Thyroid gland (tissue), 4 donors: ENCODE results near the gene ELOVL2. TPM values are rescaled to one million over a fixed set of nuclear protein-coding genes. Genes with fewer than 3 reads are reported as not detected.

Experiments
- DNase-seq, 2 donors: peaks; one replicate each; pipeline ENCODE4 v3.0.0-alpha.2; 2019
- H3K27ac ChIP-seq, 3 donors: fragments of 200-600 bp; sonication (generic); 1 replicate in 2 of 3; 2 replicates in 1 of 3; pipeline ENCODE4 v1.5.1; 2016 to 2019; ENCODE audit warnings: mild to moderate bottlenecking in 1 of 3, moderate library complexity in 1 of 3
- H3K27me3 ChIP-seq: fragments of 200-600 bp; sonication (generic); one replicate; pipeline ENCODE4 v1.5.1; 2019
- H3K36me3 ChIP-seq, 2 donors: fragments of 200-600 bp; sonication (generic); one replicate each; pipeline ENCODE4 v1.5.1; 2016 to 2019
- H3K4me1 ChIP-seq, 2 donors: fragments of 200-600 bp; sonication (generic); one replicate each; pipeline ENCODE4 v1.5.1; 2017 to 2019
- H3K4me3 ChIP-seq, 3 donors: fragments of 200-600 bp; sonication (generic); replicated peaks in 1 of 3; 1 replicate in 2 of 3; 2 replicates in 1 of 3; pipeline ENCODE4 v1.5.1; 2016; ENCODE audit warnings: mild to moderate bottlenecking in 1 of 3
- H3K9me3 ChIP-seq: fragments of 200-600 bp; sonication (generic); one replicate; pipeline ENCODE4 v1.5.1; 2017
- CTCF ChIP-seq, 6 experiments: fragments of 200-600 bp in 3 of 6; fragments of 450-650 bp in 3 of 6; sonication (generic) in 3 of 6; IDR thresholded peaks; one replicate each; pipeline ENCODE4 v1.5.1; 2016 to 2019; ENCODE audit warnings: antibody characterized with exemption in 6 of 6, mild to moderate bottlenecking in 2 of 6, inconsistent platforms in 1 of 6, moderate library complexity in 1 of 6
- POLR2A ChIP-seq, 2 donors: fragments of 450-650 bp; IDR thresholded peaks; one replicate each; pipeline ENCODE4 v1.6.1; 2017; ENCODE audit warnings: antibody characterized with exemption in 2 of 2, mild to moderate bottlenecking in 2 of 2, moderate library complexity in 1 of 2
- WGBS, 2 donors: methylation state at CpG; one replicate each; pipeline ENCODE4 v1.1.5; 2017; 5-methylcytosine and 5-hydroxymethylcytosine counted together
- intact Hi-C: fragments of 100-400 bp; cut with DNase I; formaldehyde crosslinking; loops from one replicate; pipeline ENCODE4 v1.15.1; 2023
- total RNA-seq, 4 donors: library from RNA; depleted of rRNA; stranded (reverse); fragments of >200 nt; gene quantifications; one replicate each; pipeline ENCODE4 v1.2.3, GENCODE V29; 2016

Gene ELOVL2
- total RNA-seq, 4 donors from 2014 or later: 0.27 to 1.0 (median 0.72) TPM

DNA sequence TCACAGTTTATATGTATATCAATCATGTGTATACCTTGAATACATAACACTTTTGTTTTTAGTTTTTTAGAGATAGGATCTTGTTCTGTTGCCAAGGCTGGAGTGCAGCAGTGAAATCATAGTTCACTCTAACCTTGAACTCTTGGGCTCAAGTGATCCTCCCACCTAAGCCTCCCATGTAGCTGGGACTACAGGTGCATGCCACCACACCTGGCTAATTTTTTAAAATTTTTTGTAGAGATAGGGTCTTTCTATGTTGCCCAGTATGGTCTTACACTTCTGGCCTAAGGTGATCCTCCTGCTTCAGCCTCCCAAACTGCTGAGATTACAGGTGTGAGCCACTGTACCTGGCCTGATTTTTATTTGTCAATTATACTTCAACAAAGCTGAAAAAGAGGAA lies 87.3 kb downstream of the ELOVL2 start:
- TF ChIP-seq POLR2A (IDR thresholded peaks at IDR 0.05) (no peak), CTCF (IDR thresholded peaks at IDR 0.05) (no peak)
- DNase-seq: no peak
- no peak overlapping the region for H3K4me3 ChIP-seq
- no peaks in the 10 kb centered on the region for H3K4me1 ChIP-seq
- H3K36me3 ChIP-seq: no peaks in the 10 kb centered on the region
- no peaks in the 10 kb centered on the region for H3K9me3 ChIP-seq
- no peaks in the 10 kb centered on the region for H3K27me3 ChIP-seq
- intact Hi-C loops: loop anchor here (10.0 kb wide), 1 partner anchor 618 kb away; no protein-coding TSS in a partner anchor
- H3K27ac ChIP-seq: no peak overlapping the region

DNA sequence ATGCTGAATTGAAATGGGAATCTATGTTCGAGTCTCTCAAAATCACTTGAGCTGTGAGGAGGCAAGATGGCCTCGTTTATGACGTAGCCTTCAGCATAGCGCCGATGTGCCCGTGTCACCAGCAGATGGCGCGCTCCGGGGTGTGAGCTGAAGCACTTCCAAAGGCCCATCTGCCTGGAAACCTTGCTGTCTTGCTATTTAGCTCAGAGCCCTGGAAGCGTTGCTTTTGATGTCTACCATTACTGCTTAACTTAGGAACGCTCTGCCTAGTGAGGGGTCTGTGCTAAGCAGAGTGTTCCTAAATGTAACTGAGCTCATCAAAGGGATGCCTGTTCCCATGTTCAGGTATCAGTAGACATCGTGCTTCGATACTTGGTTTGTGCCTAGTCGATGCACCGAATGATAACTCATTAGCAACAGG lies 89.5 kb downstream of the ELOVL2 start:
- intact Hi-C loops: loop anchor here (5.0 to 10.0 kb wide), 2 partner anchors 113 to 620 kb away; no protein-coding TSS in a partner anchor
- no peaks in the 10 kb centered on the region for H3K27me3 ChIP-seq
- DNase-seq: peak; percentile 64 to 81
- no peak overlapping the region for H3K4me3 ChIP-seq
- WGBS, 2 donors: 31 to 32% methylated on average over 15 of the region's 15 CpGs
- no peak overlapping the region for H3K27ac ChIP-seq
- H3K4me1 ChIP-seq: no peaks in the 10 kb centered on the region
- H3K9me3 ChIP-seq: no peaks in the 10 kb centered on the region
- TF ChIP-seq CTCF (IDR thresholded peaks at IDR 0.05) (peak in 5 of 6 experiments; percentile 36 to 85 (median 65)), POLR2A (IDR thresholded peaks at IDR 0.05) (no peak)
- no peaks in the 10 kb centered on the region for H3K36me3 ChIP-seq

DNA sequence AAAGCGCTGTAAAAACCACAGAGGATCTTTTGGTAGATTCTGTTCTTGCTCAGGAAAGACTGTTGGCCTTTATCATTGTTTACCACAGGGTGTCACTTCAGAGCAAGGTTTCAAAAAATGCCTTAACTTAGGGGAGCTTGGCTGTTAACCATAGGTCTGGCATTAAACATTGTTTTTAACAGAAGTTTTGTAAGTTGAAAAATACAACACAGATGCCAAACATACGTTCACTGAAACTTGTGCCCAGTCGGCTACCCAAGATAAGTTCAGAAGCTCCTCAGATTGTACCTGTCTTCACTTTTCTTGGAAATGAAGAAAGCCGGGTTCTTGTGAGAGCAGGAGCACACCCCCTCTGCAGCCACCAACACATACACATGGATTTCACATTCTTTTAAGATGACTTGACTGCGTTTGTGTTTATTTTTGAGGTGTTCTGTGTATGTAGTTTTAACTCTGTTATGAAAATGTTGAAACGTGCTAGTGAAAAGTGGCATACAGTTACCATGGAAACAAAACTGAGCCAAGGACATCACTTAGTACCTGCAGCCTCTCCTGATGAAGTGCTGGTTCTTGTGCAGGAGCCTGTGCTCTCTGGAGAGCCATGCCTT lies 92.3 kb downstream of the ELOVL2 start:
- Histone ChIP-seq H3K9me3 (no peaks in the 10 kb centered on the region), H3K4me1 (no peaks in the 10 kb centered on the region), H3K27me3 (no peaks in the 10 kb centered on the region), H3K27ac (no peak overlapping the region), H3K36me3 (no peaks in the 10 kb centered on the region), H3K4me3 (no peak overlapping the region)
- TF ChIP-seq POLR2A (IDR thresholded peaks at IDR 0.05) (no peak), CTCF (IDR thresholded peaks at IDR 0.05) (peak in 5 of 6 experiments; percentile 23 to 53 (median 42))
- DNase-seq: no peak
- intact Hi-C loops: loop anchor here (5.0 to 10.0 kb wide), 2 partner anchors 116 to 623 kb away; no protein-coding TSS in a partner anchor
- WGBS, 2 donors: 20 to 26% methylated on average over 6 of the region's 6 CpGs

DNA sequence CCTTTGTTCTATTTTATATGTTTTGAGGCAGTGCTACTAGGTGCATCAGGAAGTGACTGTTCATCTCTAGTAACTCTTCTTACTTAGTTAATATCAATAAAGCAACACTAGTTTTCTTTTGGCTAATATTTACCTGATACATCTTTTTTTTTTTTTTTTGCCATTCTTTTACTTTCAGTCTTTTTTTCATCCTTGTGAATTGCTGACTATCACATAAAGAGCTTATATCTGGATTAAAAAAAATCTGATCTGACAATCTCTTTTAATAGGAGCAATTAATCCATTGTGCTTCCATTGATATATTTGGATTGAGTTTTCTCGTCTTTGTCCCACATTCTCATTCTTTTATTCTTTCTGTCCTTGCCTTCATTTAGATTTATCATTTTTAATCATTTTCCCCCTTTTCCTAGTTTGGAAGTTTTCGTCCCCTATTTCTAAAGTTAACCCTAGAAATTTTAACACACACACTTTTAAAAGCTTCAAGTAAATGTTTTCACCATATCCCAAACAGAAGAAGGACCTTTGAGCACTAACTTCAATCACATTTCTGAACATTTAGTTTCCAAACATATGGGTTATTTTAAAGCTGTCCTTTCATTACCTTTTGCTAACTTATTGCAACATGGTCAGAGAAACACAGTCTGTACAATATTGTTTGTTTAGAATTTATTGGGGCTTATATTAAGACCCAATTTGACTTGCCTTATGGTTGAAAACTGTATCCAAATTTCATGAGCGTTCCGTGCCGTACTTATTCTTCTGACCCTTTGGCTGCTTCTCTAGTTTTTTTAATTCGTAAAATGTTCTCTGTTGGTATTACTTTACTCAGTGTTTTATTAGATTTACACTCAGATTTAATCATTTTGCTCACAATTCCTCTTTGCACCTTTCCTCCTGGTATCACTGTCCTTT lies 94.3 kb downstream of the ELOVL2 start:
- no peaks in the 10 kb centered on the region for H3K4me1 ChIP-seq
- TF ChIP-seq POLR2A (IDR thresholded peaks at IDR 0.05) (no peak), CTCF (IDR thresholded peaks at IDR 0.05) (no peak)
- no peaks in the 10 kb centered on the region for H3K36me3 ChIP-seq
- no peak for DNase-seq
- intact Hi-C loops: loop anchor here (5.0 to 10.0 kb wide), 2 partner anchors 117 to 625 kb away; no protein-coding TSS in a partner anchor
- H3K9me3 ChIP-seq: no peaks in the 10 kb centered on the region
- H3K27me3 ChIP-seq: no peaks in the 10 kb centered on the region
- H3K27ac ChIP-seq: no peak overlapping the region
- WGBS, 2 donors: 89 to 93% methylated on average over 6 of the region's 6 CpGs
- no peak overlapping the region for H3K4me3 ChIP-seq

DNA sequence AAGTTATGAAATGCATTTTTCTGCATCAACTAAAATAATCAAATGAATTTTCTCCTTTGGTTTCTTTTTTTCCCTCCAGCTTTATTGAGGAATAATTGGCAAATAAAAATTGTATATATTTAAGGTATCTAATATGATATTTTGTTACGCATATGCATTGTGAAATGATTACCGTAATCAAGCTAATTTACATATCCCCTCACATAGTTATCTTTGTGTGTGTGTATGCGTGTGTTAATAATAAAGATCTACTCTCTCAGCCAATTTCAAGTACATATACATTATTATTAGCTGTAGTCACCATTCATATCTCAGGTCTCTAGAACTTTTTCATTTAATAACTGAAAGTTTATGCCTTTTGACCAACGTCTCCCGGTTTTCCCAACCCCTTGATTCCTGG lies 96.1 kb downstream of the ELOVL2 start:
- TF ChIP-seq POLR2A (IDR thresholded peaks at IDR 0.05): no peak
- no peak for TF ChIP-seq CTCF (IDR thresholded peaks at IDR 0.05)
- intact Hi-C loops: no loop called here
- H3K27me3 ChIP-seq: no peaks in the 10 kb centered on the region
- no peak overlapping the region for H3K27ac ChIP-seq
- no peaks in the 10 kb centered on the region for H3K9me3 ChIP-seq
- DNase-seq: no peak
- WGBS, 2 donors: 98 to 99% methylated on average over 5 of the region's 5 CpGs
- no peak overlapping the region for H3K4me3 ChIP-seq
- no peaks in the 10 kb centered on the region for H3K36me3 ChIP-seq
- H3K4me1 ChIP-seq: no peaks in the 10 kb centered on the region
